Thymus (tissue), 11 donors: ENCODE results near the gene SNX25. TPM values are rescaled to one million over a fixed set of nuclear protein-coding genes. Genes with fewer than 3 reads are reported as not detected.
"Not testable (repeated sequence)": the region's sequence is repeated elsewhere in the genome, so short reads cannot be mapped to it uniquely, and the experiment has no call there.

Experiments
- DNase-seq, 9 donors: peaks; one replicate each; pipeline ENCODE4 v3.0.0-alpha.2; 2013; ENCODE audit warnings: low spot score in 9 of 9, low read depth in 6 of 9, missing footprints in 1 of 9
- H3K27ac ChIP-seq, 2 donors: one replicate each; pipeline ENCODE4 v1.5.1; 2013; ENCODE audit warnings: control low read depth in 1 of 2, low read depth in 1 of 2, low read length in 1 of 2, mild to moderate bottlenecking in 1 of 2, moderate library complexity in 1 of 2
- H3K27me3 ChIP-seq, 2 donors: one replicate each; pipeline ENCODE4 v1.5.1; 2013; ENCODE audit warnings: low read length in 1 of 2; ENCODE audit not compliant: control insufficient read depth in 2 of 2, insufficient read depth in 1 of 2
- H3K36me3 ChIP-seq, 2 donors: one replicate each; pipeline ENCODE4 v1.5.1; 2013; ENCODE audit warnings: low read length in 1 of 2, mild to moderate bottlenecking in 1 of 2, moderate library complexity in 1 of 2; ENCODE audit not compliant: control insufficient read depth in 2 of 2, insufficient read depth in 2 of 2
- H3K4me1 ChIP-seq, 2 donors: one replicate each; pipeline ENCODE4 v1.5.1; 2013; ENCODE audit warnings: low read length in 2 of 2; ENCODE audit not compliant: control insufficient read depth in 2 of 2, insufficient read depth in 2 of 2
- H3K4me3 ChIP-seq, 2 donors: one replicate each; pipeline ENCODE4 v1.5.1; 2013; ENCODE audit warnings: low read length in 2 of 2, control low read depth in 1 of 2, mild to moderate bottlenecking in 1 of 2
- H3K9me3 ChIP-seq, 2 donors: one replicate each; pipeline ENCODE4 v1.5.1; 2013; ENCODE audit warnings: low read length in 1 of 2, mild to moderate bottlenecking in 1 of 2; ENCODE audit not compliant: control insufficient read depth in 2 of 2, insufficient read depth in 1 of 2
- WGBS: extraction: QIAGEN DNeasy Blood & Tissue Kit; methylation state at CpG from one replicate; pipeline ENCODE4 v1.1.7; 2013; 5-methylcytosine and 5-hydroxymethylcytosine counted together
- polyA plus RNA-seq: library from polyadenylated mRNA; stranded (reverse); fragments of 200-250 nt; gene quantifications from one replicate; pipeline ENCODE4 v1.2.3, GENCODE V29; 2013
- total RNA-seq: library from RNA; stranded (reverse); fragments of 120-200 nt; gene quantifications from one replicate; pipeline ENCODE4 v1.2.4, GENCODE V29; 2013
- donor health status: healthy.

Gene SNX25
- total and polyA plus RNA-seq, 2 donors: 7.9 to 8.5 TPM

DNA sequence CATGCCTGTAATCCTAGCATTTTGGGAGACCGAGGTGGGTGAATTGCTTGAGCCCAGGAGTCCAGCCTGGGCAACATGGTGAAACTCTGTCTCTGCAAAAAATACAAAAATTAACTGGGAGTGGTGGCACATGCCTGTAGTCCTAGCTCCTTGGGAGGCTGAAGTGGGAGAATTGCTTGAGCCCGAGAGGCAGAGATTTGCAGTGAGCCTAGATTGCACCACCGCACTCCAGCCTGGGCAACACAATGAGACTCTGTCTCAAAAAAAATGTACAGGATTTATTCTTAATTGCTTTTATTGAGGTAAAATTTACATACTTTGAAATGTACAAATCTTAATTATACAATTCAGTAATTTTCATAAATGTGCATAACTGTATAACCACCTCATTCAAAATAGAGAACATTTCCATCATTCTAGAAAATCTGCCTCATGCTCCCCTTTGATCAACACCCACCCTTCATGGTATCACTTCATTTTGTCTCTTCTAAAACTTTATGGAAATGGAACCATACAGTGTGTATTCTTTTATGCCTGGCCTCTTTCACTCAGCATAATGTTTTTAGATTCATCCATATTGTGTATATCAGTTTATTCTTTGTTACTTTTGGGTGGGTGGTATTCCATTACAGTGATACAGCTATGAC, 39.1 kb downstream of the SNX25 start:
- no peak overlapping the region for H3K4me3 ChIP-seq
- DNase-seq: no peak
- H3K4me1 ChIP-seq: no peaks in the 10 kb centered on the region
- WGBS: 97% methylated on average over 3 of the region's 3 CpGs
- H3K27me3 ChIP-seq: no peaks in the 10 kb centered on the region
- H3K27ac ChIP-seq: no peak overlapping the region
- H3K9me3 ChIP-seq: no peaks in the 10 kb centered on the region
- no peaks in the 10 kb centered on the region for H3K36me3 ChIP-seq

DNA sequence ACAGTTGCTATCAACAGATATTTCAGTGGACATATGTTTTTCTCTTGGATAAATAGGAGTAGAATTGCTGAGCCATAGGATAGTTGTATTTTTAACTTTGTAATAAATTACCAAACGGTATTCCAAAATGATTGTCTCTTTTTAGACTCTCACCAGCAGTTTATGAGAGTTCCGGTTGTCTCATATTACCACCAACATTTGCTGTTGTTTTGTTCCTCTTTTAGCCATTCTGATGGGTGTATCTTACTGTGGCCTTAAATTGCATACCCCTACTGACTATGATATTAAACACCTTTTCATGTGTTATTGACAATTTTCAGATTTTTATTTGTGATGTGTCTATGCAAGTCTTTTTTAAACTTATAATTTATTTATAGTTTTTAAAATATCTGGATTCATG, 39.7 kb downstream of the SNX25 start:
- Histone ChIP-seq H3K4me1 (no peaks in the 10 kb centered on the region), H3K27me3 (no peaks in the 10 kb centered on the region), H3K27ac (no peak overlapping the region), H3K9me3 (no peaks in the 10 kb centered on the region), H3K36me3 (no peaks in the 10 kb centered on the region), H3K4me3 (no peak overlapping the region)
- 91% methylated on average over 2 of the region's 2 CpGs for WGBS
- no peak for DNase-seq

DNA sequence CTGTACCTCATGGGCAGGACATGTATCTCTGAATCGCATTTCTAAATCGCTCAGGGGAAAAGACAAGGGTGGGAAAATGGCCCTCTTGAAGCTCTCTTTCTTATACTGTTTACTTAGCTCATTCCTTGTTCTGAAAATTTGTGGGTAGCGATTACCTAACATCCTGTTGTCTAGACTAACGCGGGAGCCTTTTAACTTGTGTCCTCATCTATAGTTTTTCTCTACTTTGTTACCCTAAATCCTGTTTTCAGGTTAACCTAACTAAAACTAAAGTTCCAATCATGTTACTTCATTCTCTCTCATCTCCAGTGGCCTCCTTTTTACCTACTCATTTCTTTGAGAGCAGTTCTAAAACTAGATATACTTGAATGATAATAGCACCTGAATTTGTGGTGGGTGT, 45.0 kb downstream of the SNX25 start:
- Histone ChIP-seq H3K27me3 (no peaks in the 10 kb centered on the region), H3K36me3 (no peaks in the 10 kb centered on the region), H3K4me1 (no peaks in the 10 kb centered on the region), H3K27ac (no peak overlapping the region), H3K4me3 (no peak overlapping the region), H3K9me3 (no peaks in the 10 kb centered on the region)
- peak in 1 of 9 donors; percentile 37 for DNase-seq
- 89% methylated on average over 5 of the region's 5 CpGs for WGBS

DNA sequence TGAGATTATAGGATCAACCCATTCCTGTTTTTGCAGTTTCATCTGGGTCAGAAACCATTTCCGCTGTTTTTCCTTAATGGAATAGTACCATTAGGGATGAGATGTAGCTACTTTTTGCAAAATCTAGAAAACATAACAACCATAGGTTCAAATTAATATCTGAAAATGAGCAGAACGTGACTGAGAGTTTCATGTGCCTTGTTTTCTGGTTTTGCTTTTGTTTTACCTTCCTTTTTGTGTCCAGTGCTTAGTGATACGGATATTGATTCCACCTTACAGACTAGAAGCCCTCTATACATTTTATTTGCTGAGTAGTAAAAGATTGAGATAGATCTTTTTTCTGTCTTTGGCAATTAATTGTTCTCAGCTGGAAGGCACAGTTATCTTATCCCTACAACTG, 46.5 kb downstream of the SNX25 start:
- DNase-seq: no peak
- H3K27ac ChIP-seq: no peak overlapping the region
- no peaks in the 10 kb centered on the region for H3K4me1 ChIP-seq
- H3K36me3 ChIP-seq: no peaks in the 10 kb centered on the region
- 95% methylated on average over 3 of the region's 3 CpGs for WGBS
- H3K27me3 ChIP-seq: no peaks in the 10 kb centered on the region
- no peaks in the 10 kb centered on the region for H3K9me3 ChIP-seq
- H3K4me3 ChIP-seq: no peak overlapping the region

DNA sequence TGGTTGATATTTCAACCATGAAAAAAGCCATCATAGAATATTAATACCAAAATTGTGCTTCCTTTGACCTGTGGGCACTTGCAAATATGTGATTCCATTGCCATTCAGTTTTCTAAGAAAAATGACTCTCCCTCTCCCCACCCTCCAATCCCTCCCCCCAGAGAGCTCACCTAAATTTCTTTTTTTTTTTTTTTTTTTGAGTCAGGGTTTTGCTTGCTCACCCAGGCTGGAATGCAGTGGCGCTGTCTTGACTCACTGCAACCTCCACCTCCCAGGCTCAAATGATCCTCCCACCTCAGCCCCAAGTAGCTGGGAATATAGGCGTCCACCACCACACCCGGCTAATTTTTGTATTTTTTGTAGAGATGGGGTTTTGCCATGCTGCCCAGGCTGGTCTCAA, 47.0 kb downstream of the SNX25 start:
- Histone ChIP-seq H3K27me3 (no peaks in the 10 kb centered on the region), H3K4me3 (no peak overlapping the region), H3K36me3 (no peaks in the 10 kb centered on the region), H3K27ac (no peak overlapping the region), H3K4me1 (no peaks in the 10 kb centered on the region), H3K9me3 (no peaks in the 10 kb centered on the region)
- DNase-seq: no peak
- 96% methylated on average over 3 of the region's 3 CpGs for WGBS

DNA sequence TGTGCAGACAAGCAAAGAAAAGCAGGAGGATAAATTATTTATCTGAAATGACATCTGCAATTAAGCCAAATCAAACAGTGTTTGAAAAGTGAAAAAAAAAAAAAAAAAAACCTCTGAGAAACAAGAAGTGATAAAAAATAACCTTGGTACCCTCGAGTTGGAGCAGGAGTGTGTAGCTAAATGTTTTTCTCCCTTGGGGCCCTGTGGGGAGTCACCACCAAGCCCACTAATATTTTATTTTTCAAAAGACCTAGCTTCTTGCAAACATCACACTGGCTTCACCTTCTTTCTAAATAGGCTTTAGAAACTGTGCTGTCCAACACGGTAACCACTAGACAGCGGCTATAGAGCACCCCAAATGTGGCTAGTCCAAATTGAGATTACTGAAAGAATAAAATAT, 47.7 kb downstream of the SNX25 start:
- no peak for DNase-seq
- no peak overlapping the region for H3K27ac ChIP-seq
- WGBS: 81% methylated on average over 3 of the region's 3 CpGs
- H3K4me3 ChIP-seq: no peak overlapping the region
- H3K27me3 ChIP-seq: no peaks in the 10 kb centered on the region
- no peaks in the 10 kb centered on the region for H3K4me1 ChIP-seq
- no peaks in the 10 kb centered on the region for H3K9me3 ChIP-seq
- H3K36me3 ChIP-seq: no peaks in the 10 kb centered on the region

DNA sequence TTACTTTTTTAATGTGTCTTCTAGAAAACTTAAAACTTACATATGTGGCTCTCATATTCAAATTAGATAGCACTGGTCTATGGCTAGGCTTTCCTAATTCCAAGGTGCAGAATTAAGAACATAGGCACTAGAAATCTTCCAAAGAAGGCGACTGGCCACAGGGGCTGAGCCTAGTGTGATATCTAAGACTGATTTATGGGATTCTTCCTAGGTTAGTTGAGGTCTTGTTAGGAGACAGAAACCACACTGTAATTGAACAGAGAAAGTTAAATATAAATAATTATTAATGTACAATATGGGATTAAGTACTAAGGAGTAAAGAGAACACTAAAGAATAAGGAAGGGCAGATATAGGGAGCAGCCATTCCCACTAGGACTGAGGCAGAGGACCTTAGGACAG, 48.3 kb downstream of the SNX25 start:
- Histone ChIP-seq H3K27me3 (no peaks in the 10 kb centered on the region), H3K9me3 (no peaks in the 10 kb centered on the region), H3K36me3 (no peaks in the 10 kb centered on the region), H3K4me1 (no peaks in the 10 kb centered on the region), H3K27ac (no peak overlapping the region), H3K4me3 (no peak overlapping the region)
- 96% methylated on average over 1 of the region's 1 CpG for WGBS
- no peak for DNase-seq

DNA sequence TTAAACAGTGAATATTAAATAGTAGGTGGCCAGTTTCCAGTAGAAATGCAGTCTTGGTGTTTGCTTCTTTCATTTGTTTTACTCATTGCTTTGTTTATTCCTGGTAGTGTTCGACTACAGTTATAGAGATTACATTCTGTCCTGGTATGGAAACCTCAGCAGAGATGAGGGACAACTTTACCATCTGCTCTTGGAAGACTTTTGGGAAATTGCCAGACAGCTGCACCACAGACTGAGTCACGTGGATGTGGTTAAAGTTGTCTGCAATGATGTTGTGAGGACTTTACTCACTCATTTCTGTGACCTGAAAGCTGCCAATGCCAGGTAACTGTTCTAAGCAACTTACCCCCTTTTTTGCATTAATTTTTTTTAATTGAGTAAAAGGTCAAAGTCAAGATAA, 49.3 kb downstream of the SNX25 start:
- H3K4me3 ChIP-seq, H3K36me3 ChIP-seq, H3K4me1 ChIP-seq, H3K9me3 ChIP-seq, H3K27me3 ChIP-seq, DNase-seq, H3K27ac ChIP-seq: not testable (repeated sequence)
- WGBS: 2% methylated on average over 2 of the region's 2 CpGs

DNA sequence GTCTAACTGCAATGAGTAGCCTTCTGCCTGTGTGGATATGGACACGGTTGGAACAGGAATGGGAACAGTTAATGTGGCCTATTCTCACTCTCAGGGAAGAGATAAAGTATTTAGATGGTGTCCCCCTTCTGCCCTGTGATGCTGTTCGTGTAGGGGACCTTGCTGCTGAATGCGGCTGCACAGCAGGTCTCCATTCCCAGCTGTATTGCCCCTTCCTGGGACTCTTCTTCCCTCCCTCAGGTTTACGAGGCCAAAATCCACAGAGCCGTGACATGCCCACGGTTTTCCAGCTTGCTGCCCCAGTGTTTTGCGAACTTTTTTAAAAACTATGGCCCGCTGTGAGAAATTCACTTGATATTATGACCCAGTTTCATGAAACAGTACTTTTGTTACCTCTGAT, 50.3 kb downstream of the SNX25 start:
- no peaks in the 10 kb centered on the region for H3K4me1 ChIP-seq
- H3K4me3 ChIP-seq: no peak overlapping the region
- no peaks in the 10 kb centered on the region for H3K36me3 ChIP-seq
- H3K9me3 ChIP-seq: no peaks in the 10 kb centered on the region
- H3K27ac ChIP-seq: no peak overlapping the region
- 99% methylated on average over 8 of the region's 8 CpGs for WGBS
- H3K27me3 ChIP-seq: no peaks in the 10 kb centered on the region
- DNase-seq: no peak

DNA sequence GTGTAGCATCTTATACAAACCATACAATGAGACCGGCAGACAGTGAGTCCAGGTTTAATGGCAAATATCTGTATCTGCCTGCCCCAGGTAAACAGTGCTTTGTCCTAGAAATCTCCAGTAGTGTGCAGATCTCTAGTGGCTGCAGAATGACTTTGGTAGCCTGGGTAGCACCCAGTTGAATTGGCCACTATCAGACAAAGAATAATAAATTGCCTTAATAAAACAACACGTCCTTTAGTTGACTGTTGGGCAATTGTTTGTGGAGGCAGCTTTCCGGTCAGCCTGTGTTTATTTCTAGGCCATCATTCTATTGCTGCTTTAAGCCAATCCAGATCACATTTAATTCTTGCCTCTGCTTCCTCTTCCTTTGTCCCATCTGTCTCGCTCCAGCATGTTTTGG, 52.5 kb downstream of the SNX25 start:
- Histone ChIP-seq H3K36me3 (no peaks in the 10 kb centered on the region), H3K27me3 (no peaks in the 10 kb centered on the region), H3K9me3 (no peaks in the 10 kb centered on the region), H3K27ac (no peak overlapping the region), H3K4me3 (no peak overlapping the region), H3K4me1 (no peaks in the 10 kb centered on the region)
- WGBS: 95% methylated on average over 4 of the region's 4 CpGs
- no peak for DNase-seq
